Measurements from ENCODE around the gene PLCD3.

PLCD3 gene

GRCh38 chr17:45149669-45150664 lies 17.7 kb upstream of the PLCD3 start:
- peak in 1 of 2 donors; percentile 33 for DNase-seq (ENCODE audit: low read depth in 2 of 2)

GRCh38 chr17:45149037-45149668 lies 16.8 kb upstream of the PLCD3 start:
- DNase-seq (ENCODE audit: low read depth in 2 of 2): peak; percentile 58 to 61

GRCh38 chr17:45148183-45149036 lies 16.1 kb upstream of the PLCD3 start, which contains the start of gene HEXIM1:
Gene HEXIM1, plus strand, starts transcription at chr17:45148475. Its CDS starts 716 bp downstream, at chr17:45149191.
- DNase-seq (ENCODE audit: low read depth in 2 of 2): peak; percentile 96 to 98

GRCh38 chr17:45147581-45148182 lies 15.4 kb upstream of the PLCD3 start:
- DNase-seq (ENCODE audit: low read depth in 2 of 2): peak; percentile 67 to 68

GRCh38 chr17:45146890-45147580 lies 14.7 kb upstream of the PLCD3 start:
- no peak for DNase-seq (ENCODE audit: low read depth in 2 of 2)

- DNase-seq (ENCODE audit: low read depth in 2 of 2): no peak
These were observed 14.2 kb upstream of the PLCD3 start for GRCh38 chr17:45146592-45146889.

- DNase-seq (ENCODE audit: low read depth in 2 of 2): no peak
These were observed 13.9 kb upstream of the PLCD3 start for GRCh38 chr17:45146166-45146565.

GRCh38 chr17:45145035-45145389 lies 12.7 kb upstream of the PLCD3 start:
- DNase-seq (ENCODE audit: low read depth in 2 of 2): no peak

- no peak for DNase-seq (ENCODE audit: low read depth in 2 of 2)
These were observed 12.1 kb upstream of the PLCD3 start for GRCh38 chr17:45144199-45145034.

GRCh38 chr17:45143767-45144198 lies 11.5 kb upstream of the PLCD3 start:
- DNase-seq (ENCODE audit: low read depth in 2 of 2): no peak

- DNase-seq (ENCODE audit: low read depth in 2 of 2): no peak
These were observed 10.9 kb upstream of the PLCD3 start for GRCh38 chr17:45143094-45143670.

- DNase-seq (ENCODE audit: low read depth in 2 of 2): no peak
These were observed 7.2 kb upstream of the PLCD3 start for GRCh38 chr17:45139533-45139920.

- DNase-seq (ENCODE audit: low read depth in 2 of 2): no peak
These were observed 6.7 kb upstream of the PLCD3 start for GRCh38 chr17:45138911-45139532.

- DNase-seq (ENCODE audit: low read depth in 2 of 2): no peak
These were observed 5.4 kb upstream of the PLCD3 start for GRCh38 chr17:45137561-45138305.

- DNase-seq (ENCODE audit: low read depth in 2 of 2): no peak
These were observed 4.7 kb upstream of the PLCD3 start for GRCh38 chr17:45136846-45137560.

GRCh38 chr17:45135978-45136791 lies 3.9 kb upstream of the PLCD3 start:
- no peak for DNase-seq (ENCODE audit: low read depth in 2 of 2)
